HG03558 (cell line): ENCODE results near the gene FAHD2A.
"Not testable (repeated sequence)": the region's sequence is repeated elsewhere in the genome, so short reads cannot be mapped to it uniquely, and the experiment has no call there.

ENCODE experiments used
- ATAC-seq: cut with Tn5 transposase; IDR thresholded peaks from one replicate; pipeline ENCODE4 v1.9.1; 2021; ENCODE audit warnings: moderate number of reproducible peaks; ENCODE audit not compliant: unreplicated experiment; ENCODE audit errors: extremely low read depth

Gene FAHD2A

GRCh38 chr2:95433373-95433772 is 30.9 kb downstream of the FAHD2A start:
- not testable (repeated sequence) for ATAC-seq

- ATAC-seq, result not testable (repeated sequence)
These were observed 31.5 kb downstream of the FAHD2A start for GRCh38 chr2:95433973-95434372.

- not testable (repeated sequence) for ATAC-seq
These were observed 32.1 kb downstream of the FAHD2A start for GRCh38 chr2:95434507-95435076.

- not testable (repeated sequence) for ATAC-seq
These were observed 32.8 kb downstream of the FAHD2A start for GRCh38 chr2:95435162-95435871.

- not testable (repeated sequence) for ATAC-seq
These were observed 33.3 kb downstream of the FAHD2A start for GRCh38 chr2:95435872-95436209.

- ATAC-seq, result not testable (repeated sequence)
These were observed 40.1 kb downstream of the FAHD2A start for GRCh38 chr2:95442474-95443099.

GRCh38 chr2:95445317-95445716 is 42.8 kb downstream of the FAHD2A start:
- not testable (repeated sequence) for ATAC-seq

- ATAC-seq, result not testable (repeated sequence)
These were observed 60.8 kb downstream of the FAHD2A start for GRCh38 chr2:95463292-95463691.
